Right renal cortex interstitium (tissue), 3 donors: ENCODE data around the gene SUSD3. TPM values are rescaled to one million over a fixed set of nuclear protein-coding genes. Genes with fewer than 3 reads are reported as not detected.
A peak's percentile ranks its signal among the peaks of the same experiment; 100 is the strongest.

Experiments
- DNase-seq, 3 donors: peaks; one replicate each; pipeline ENCODE4 v3.0.0-alpha.2; 2013; ENCODE audit warnings: low read depth in 3 of 3, low spot score in 2 of 3
- polyA plus RNA-seq, 3 donors: library from polyadenylated mRNA; unstranded; fragments of 120-200 nt; gene quantifications; one replicate each; pipeline ENCODE4 v1.2.1, GENCODE V29; 2013; ENCODE audit not compliant: insufficient read length in 3 of 3

The SUSD3 gene
- polyA plus RNA-seq, 3 donors: 6.1 to 7.8 (median 7.6) TPM

- DNase-seq: peak in 1 of 3 donors; percentile 64
Observed at GRCh38 chr9:93133681-93134014, 75.1 kb downstream of the SUSD3 start.

DNA sequence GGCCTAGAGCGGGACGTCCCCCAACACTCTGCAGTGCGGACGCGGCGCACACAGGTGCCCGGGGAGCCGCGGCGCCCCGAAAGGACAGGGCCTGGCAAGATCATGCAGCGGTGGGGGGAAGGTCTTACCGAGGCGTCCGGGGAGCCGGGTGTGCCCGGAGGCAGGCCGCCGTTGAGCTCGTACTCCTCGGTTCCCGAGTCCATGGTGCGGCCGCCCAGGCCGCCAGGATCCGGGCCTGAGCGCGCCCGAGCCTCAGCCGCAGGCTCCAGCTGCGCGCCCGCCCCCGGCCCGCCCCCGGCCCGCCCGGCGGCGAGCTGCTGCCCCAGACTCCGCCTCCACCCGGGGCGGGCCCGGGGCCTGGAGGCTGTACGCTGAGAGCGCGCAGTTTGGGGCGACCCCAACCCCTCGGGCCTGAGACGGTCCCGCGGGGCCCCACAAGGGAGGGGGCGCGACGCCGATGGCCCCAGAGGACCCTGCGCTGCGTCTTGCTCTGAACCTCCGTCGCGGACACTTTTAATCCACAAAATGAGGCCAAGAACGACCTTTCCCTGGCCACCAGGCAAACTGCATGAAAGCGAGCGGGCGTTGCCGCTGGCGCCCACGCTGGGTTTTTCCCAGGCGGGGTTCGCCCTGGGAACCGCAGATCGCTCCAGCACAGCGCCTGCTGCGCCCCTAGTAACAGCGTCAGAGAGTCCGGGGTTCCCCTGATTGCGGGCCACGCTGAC is 75.7 kb downstream of the SUSD3 start, which contains the start of gene NINJ1:
TSS of gene NINJ1 (minus strand) at position 237 of the 725 bp plus-strand sequence. CDS start at position 203, 34 bp downstream.
- DNase-seq: peak in 2 of 3 donors; percentile 68 to 69

Other genes with a start within 250 kb of the SUSD3 start
- gene ZNF484, start 180.7 kb upstream of the SUSD3 start, polyA plus RNA-seq: 1 to 10 TPM; 9.4 to 9.9 (median 9.7) TPM
- gene FGD3, start 111.2 kb upstream of the SUSD3 start, polyA plus RNA-seq: 1 to 10 TPM; 5.2 to 5.6 (median 5.4) TPM
- 10 to 100 TPM; 14.8 to 18.0 (median 15.5) TPM for gene CARD19, start 37.5 kb downstream of the SUSD3 start, polyA plus RNA-seq
- 10 to 100 TPM; 40.2 to 51.6 (median 44.2) TPM for gene NINJ1, start 75.5 kb downstream of the SUSD3 start, polyA plus RNA-seq
- gene WNK2, start 125.4 kb downstream of the SUSD3 start, polyA plus RNA-seq: 10 to 100 TPM; 14.5 to 16.0 (median 15.1) TPM